GM18505 (cell line): Measurements from ENCODE around the gene ZFYVE27.

ENCODE experiments used
- ATAC-seq: cut with Tn5 transposase; IDR thresholded peaks from one replicate; pipeline ENCODE4 v1.9.1; 2021; ENCODE audit not compliant: unreplicated experiment
- POLR2A ChIP-seq: IDR thresholded peaks from 4 replicates; pipeline ENCODE4 v1.6.1; 2011; ENCODE audit warnings: borderline replicate concordance; ENCODE audit not compliant: insufficient read depth, insufficient read length; ENCODE audit errors: extremely low read depth

ZFYVE27 gene

DNA sequence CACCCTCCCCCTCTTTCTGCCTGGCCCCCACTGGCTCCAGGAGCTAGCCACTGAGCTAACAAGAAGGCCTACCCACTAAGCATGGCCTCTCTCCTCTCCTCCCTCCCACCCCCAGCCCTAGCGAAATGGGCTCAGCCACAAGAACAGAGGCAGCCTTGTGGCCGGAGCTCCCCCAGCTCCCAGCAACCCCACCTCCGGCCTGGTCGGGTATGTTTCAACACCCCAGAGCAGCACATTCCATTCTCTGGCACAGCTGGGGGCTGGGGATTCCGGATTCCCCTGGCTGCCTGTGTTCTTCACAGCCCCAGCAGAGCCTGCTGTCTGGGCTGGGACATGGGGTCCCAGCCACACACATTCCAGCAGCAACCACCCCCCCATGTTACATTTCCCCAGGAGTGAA, 25.9 kb downstream of the ZFYVE27 start:
- no peak for TF ChIP-seq POLR2A
- ATAC-seq: no peak

DNA sequence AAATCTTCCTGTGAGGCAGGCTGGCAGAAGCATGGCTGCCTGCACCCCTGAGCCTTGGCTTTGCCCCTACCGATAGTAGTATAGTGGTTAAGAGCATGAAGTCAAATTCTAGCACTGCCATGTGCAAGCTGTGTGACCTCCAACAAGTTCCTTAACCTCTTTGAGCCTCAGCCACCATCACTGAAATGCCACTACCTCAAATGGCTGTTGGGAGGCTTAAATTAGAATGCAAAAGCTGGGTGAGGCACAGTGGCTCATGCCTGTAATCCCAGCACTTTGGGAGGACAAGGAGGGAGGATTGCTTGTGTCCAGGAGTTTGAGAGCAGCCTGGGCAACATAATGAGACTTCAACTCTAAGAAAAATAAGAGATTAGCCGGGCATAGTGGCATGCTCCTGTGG, 26.5 kb downstream of the ZFYVE27 start:
- ATAC-seq: no peak
- TF ChIP-seq POLR2A: no peak

DNA sequence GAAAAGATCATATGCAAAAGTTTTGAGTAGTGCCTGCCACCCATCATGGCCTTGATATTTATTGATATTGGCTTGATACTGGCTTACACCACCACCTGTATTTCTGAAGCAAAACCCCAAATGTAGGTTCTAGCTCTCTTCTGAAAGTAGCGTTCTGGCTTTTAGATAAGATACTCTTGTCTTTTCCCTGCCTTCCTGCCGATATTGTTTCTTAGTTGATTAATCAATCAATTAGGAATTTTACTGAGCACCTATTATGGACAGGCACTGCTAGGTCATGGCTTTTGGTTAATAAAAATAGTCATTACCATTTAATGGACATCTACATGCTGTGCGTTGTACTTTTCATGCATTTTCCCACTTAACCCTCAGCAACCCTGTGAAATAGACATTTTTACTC, 27.0 kb downstream of the ZFYVE27 start:
- TF ChIP-seq POLR2A: no peak
- ATAC-seq: no peak

DNA sequence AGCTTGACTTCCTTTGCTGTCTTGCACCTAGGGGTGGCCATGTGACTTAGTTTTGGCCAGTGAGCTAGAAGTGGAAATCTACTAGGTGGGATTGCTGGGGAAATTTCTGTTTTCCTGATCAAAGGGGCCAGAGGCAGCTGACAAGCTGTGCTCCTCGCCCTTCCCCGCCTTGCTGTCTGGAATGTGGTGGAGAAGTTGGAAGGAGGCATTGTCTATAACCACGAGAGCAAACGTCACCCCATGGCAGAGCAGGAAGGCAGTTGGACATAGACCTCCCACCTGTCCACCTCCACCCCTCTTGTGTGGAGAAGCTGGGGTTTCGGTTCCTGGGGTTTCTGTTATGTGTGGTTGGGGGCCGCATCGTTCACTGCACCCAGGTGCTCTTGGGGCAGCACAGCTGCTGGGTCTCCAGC, 27.6 kb downstream of the ZFYVE27 start:
- ATAC-seq: no peak
- TF ChIP-seq POLR2A: no peak

DNA sequence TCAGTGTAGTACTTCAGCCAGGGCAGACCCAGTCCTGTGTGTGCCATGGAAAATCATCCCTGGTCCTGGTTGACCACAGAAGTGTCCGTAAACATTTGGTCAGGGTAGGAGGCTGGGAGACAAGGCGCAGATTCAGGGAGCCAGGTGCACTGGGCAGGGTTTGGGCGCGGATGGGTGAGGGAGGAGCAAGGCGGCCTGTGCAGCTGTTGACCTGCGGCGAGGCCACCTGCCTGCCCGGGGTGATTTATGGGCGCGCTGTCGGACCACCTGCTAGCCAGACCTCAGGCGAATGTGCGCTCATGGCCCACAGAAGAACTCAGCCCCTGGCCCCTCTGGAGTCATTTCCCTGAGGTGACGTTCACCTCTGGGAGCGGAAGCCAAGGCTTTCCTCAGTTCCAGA, 28.3 kb downstream of the ZFYVE27 start:
- no peak for ATAC-seq

DNA sequence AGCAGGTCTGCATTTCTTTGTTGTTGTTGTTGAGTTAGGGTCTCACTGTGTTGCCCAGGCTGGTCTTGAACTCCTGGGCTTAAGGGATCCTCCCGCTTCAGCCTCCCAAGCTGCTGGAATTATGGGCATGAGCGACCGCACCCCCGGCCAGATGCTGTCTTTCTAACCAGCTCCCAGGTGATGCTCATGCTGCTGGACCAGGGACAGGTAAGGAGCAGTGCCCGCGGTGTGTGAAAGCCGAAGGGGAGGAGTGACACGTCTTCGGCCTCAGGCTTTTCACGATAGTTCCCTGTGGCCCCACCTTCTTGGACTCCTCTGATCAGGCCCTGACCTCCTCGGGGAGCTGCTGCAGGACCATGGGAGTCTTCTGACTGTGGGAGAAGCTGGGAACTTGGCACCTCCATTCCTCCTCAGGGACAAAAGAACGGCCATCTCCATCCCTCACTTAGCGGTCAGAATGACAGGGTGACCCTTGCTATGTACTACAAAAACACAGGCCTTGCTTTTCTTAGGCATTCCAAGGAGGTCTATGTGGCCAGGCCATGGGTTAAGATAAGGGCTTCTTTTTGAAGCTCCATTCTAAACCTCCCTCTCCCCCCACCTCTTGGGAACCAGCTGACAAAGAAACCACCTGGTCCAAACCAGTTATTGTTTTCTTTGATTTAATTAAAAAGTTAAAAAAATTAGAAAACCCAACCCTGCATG, 29.3 kb downstream of the ZFYVE27 start:
- ATAC-seq: no peak

More for the DNA sequence above, 28.3 kb downstream of the ZFYVE27 start:
- TF ChIP-seq POLR2A: no peak

DNA sequence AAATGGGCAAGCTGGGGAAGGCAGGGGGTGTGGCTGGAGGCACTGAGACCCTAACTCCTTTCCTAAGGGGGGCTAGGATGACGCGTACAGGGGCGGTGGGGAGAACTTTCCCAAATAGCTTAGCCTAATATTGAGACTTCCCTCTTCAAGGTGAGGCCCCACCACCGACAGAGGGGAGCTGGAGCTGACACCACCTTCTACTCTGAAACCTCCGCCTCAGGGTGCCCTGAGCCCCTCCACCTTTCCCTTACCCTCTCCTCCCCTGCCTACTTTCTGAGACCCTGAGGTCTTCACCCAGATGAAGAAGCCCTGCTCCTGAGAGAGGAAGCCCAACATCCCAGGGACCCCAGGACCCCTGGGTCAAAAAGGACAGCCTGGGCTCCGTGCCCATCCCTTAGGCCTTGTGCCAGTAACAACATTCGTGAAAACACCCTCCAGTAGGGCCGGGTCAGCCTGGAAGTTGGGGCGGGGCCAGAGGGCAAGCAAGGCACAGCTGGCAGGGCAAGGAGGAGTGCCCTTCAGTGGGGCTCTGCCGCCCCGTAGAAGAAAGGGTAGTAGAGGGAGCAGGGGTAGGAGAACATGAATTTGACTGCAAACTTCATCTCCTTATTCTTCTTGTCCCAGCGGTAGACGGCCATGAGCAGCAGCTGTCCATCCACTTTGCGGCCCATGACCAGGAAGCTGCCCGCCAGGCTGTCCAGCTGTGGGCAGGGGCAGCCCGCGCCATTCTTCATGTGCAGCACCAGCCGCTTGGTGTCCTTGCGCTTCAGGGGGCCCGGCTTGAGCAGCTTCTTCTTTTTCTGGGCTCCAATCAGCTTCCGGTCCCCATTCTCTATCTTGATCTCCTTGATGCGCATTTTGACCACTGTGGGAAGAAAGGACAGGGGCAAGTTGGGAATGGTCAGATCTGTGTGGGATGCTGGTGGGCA, 30.3 kb downstream of the ZFYVE27 start:
- ATAC-seq: no peak
- TF ChIP-seq POLR2A: no peak

More for the DNA sequence above, 29.3 kb downstream of the ZFYVE27 start:
- TF ChIP-seq POLR2A: no peak

DNA sequence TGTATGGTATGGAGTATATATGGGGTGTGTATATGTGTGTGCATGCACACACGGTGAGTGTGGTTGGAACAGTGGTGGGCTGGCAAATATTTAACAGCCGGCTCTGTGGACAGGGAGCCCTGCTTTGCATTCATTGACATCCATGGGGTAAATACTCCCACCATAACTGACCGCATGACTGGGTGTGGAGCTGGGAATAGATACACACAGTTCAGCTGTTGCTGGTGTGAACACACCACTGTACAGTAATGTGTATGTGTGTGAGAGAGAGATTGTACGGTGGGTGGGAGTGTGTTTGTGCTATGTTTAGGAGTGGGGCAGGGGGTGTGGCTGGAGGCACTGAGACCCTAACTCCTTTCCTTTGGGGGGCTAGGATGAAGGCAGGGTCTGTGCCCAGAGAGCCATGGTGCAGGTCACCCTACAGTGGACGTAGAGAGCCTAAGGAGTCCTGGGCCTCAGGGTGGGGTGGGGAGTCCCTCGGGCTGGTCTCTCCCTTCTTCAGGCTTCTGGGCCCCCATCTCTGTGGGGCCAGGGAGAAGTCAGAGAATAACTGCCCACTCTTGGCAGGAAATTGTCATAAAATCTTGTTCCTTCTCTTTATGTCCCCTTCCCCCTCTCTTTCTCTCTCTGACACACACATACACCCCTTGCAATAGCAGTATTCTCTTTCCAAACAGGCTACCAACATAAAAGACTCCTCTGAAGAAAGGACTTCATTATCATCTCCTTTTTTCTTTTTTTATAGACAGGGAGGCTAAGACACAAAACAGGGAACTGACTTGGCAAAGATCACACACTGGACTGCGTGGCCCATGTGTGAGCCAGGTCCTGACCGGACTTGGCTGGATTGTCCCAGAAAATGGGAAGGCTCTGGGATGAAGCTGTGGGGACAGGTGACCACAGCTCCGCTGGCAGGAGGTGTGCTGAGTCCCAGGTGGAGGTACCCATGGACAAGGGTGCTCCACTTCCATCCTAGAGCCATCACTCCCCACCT, 31.7 kb downstream of the ZFYVE27 start:
- ATAC-seq: no peak
- no peak for TF ChIP-seq POLR2A

DNA sequence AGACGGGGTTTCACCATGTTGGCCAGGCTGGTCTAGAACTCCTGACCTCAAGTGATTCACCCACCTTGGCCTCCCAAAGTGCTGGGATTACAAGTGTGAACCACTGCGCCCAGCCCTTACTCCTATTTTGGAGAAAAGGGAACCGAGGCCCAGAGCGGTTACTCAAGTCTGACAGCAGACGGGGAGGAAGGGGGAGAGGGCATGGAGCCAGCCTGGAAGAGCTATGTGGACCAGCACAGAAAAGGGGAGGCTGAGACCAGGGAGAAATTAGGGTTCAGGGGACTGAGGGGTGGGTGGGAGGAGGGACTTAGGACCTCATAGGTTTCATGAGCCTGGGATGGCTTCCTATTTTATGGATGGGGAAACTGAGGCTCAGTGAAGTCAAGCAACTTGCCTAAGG, 33.3 kb downstream of the ZFYVE27 start:
- TF ChIP-seq POLR2A: no peak
- ATAC-seq: no peak

DNA sequence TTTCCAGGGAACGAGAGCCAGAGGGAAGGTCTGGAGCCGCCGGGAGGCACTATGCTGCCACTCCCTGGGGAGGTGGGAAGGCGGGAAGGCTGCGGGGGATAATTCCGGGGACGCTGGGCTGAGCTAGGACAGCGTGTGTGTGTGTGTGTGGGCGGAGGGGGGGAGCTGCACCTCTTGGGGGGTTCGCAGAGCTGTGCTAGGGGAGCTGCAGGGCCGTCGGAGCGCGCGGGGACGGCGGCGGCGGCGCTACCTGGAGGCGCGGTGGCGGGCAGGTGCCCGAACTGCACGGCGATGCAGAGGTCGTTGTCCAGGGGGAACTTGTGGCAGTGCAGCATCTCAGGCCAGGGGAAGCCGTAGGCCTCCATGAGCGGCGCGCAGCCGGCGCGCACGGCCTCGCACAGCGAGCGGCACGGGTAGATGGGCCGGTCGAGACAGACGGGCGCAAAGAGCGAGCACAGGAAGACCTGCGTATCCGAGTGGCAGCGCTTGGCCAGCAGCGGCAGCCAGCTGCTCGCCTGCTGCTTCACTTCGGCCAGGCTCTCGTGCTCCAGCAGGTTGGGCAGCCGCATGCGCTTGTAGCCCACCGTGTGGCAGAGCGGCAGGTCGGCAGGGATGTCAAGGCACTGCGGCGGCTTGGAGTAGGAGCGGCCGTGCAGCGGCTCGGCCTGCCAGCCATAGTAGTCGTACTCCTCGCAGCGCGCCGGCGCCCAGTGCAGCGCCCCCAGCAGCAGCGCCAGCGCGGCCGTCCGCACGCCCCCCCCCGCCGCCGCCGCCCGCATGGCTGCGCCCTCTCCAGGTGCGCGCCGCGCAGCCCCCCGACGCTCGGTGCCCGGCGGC, 34.3 kb downstream of the ZFYVE27 start:
- no peak for ATAC-seq
- TF ChIP-seq POLR2A: no peak

DNA sequence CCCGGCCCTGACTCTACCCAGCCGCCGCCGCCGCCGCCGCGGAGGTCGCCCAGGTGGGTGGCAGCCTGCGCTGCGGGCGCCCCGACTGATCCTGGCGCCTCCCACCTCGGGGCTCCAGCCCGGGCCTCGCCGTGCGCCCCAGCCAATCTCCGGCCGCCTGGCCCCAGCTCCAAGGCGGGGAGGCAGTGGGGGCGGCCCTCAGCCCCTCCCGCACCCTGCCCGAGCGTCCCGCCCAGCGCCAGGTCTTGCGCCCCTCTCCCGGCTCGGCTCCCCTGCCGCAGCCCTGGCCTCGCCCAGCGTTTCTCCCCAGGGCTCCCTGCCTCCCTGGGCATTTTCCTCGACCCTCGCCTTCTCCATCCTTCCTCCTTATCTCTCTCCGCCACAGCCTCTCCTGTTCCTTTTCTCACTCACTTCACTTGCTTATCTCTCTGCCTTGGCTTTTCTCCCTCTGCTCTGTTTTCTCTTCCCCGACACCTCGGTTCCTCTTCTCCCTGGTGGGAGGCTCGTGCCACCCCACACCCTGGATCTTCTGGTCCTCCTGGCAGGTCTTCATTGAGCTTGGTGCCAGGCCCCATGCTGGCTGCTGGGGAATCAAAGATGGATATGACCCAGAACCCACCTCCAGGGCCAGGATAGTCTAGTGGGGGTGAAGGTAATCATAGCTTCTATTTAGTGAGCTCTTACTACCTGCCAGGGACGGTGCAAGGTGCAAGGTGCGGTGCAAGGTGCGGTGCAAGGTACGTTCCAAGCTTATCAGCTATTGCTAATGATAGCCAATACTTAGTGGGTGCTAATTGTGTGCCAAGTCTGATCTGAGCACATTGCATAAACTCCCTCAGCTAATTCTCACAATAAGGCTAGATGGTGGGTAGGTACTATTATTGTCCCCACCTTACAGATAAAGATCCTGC, 35.2 kb downstream of the ZFYVE27 start, which contains the start of gene SFRP5:
SFRP5 (minus strand) TSS at position 87 of the 911 bp plus-strand sequence. CDS start 166 bp downstream, outside the sequence.
- no peak for TF ChIP-seq POLR2A
- no peak for ATAC-seq
